ENCODE measurements around the gene PRUNE2. TPM values are rescaled to one million over a fixed set of nuclear protein-coding genes. Genes with fewer than 3 reads are reported as not detected.

PRUNE2 gene
- total and polyA plus RNA-seq, 12 donors = 0.87 to 5.7 (median 1.6) TPM

DNA sequence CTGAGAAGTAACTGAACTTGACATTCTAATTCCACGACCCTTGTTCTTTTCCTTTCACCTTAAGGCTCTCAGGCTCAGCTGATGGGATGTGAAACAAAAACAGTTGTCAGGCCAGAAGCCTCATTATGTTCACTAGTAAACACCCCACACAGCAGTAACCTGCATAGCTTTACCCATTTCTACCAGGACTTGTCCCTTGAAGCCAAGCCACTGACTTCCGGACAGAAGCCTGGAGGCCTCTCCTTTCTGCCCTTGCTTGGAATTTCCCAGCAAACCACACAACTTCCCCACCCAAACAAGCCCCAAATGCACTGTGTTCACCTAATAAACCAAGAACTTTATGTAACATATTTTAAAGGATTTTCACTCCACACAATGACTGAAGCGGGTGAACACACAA, 19.6 kb downstream of the PRUNE2 start:
- peaks cover 0 to 3% (median 0%) of the 10 kb centered on the region in 7 donors for H3K27me3 ChIP-seq
- no peak overlapping the region for H3K4me3 ChIP-seq
- H3K27ac ChIP-seq = no peak overlapping the region
- DNase-seq (no peak), ATAC-seq (no peak)
- 80 to 81% methylated on average over 3 of the region's 3 CpGs for WGBS, 2 donors
- intact Hi-C loops (cut with DNase I) = no loop called here
- H3K36me3 ChIP-seq = no peaks in the 10 kb centered on the region
- no peaks in the 10 kb centered on the region for H3K4me1 ChIP-seq
- H3K9me3 ChIP-seq = no peaks in the 10 kb centered on the region
- no peak for TF ChIP-seq CTCF (IDR thresholded peaks at IDR 0.05)

DNA sequence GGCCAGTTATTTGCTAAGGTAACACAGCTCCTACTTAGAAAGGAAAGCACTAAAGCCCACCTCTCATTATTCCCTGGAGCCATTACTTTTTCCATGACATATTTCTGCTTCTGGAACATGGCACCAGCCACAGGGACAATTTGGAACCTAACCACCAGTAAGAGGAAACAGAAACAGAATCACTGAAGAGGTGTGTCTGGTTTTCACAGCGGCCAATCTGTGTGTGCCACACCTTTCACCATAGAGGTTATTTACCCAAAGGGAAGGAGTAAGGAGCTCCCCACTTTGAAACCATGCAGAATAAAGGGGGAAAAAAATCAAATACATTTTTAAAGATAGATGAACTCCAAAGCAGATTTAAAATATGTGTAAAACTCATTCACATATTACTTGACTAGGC, 21.1 kb downstream of the PRUNE2 start:
- no peaks in the 10 kb centered on the region for H3K27me3 ChIP-seq
- H3K4me1 ChIP-seq = no peaks in the 10 kb centered on the region
- WGBS, 2 donors = 91 to 96% methylated on average over 1 of the region's 1 CpG
- no peak for DNase-seq
- ATAC-seq = no peak
- intact Hi-C loops (cut with DNase I) = no loop called here
- no peaks in the 10 kb centered on the region for H3K9me3 ChIP-seq
- no peak overlapping the region for H3K4me3 ChIP-seq
- H3K36me3 ChIP-seq = no peaks in the 10 kb centered on the region
- TF ChIP-seq CTCF (IDR thresholded peaks at IDR 0.05) = no peak
- no peak overlapping the region for H3K27ac ChIP-seq

- DNase-seq = no peak
- H3K36me3 ChIP-seq = no peaks in the 10 kb centered on the region
- no peak for ATAC-seq
- no peaks in the 10 kb centered on the region for H3K4me1 ChIP-seq
- no peaks in the 10 kb centered on the region for H3K9me3 ChIP-seq
- no peak overlapping the region for H3K27ac ChIP-seq
- intact Hi-C loops (cut with DNase I) = no loop called here
- TF ChIP-seq CTCF (IDR thresholded peaks at IDR 0.05) = no peak
- no peaks in the 10 kb centered on the region for H3K27me3 ChIP-seq
- H3K4me3 ChIP-seq = no peak overlapping the region
- WGBS, 2 donors = 76 to 77% methylated on average over 3 of the region's 3 CpGs
These were observed 22.5 kb downstream of the PRUNE2 start for GRCh38 chr9:76883341-76883855.

DNA sequence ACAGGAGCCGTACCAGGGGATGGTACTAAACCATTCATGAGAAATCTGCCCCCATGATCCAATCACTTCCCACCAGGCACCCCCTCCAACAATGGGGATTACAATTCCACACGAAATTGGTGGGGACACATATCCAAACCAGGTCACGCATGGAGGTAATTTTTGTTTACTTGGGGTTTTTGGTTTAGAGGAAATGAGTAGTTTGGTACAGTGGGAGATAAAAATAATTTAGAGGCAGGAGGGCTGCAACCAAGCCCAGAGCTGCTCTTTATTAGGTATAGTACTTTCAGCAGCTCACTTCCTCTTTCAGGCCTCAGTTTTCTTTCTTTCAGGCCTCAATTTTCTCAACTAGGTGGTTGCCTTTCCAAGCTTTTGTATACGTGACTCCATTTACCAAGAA, 23.2 kb downstream of the PRUNE2 start:
- no peak overlapping the region for H3K27ac ChIP-seq
- intact Hi-C loops (cut with DNase I) = no loop called here
- 74 to 79% methylated on average over 4 of the region's 4 CpGs for WGBS, 2 donors

More for the DNA sequence above, 23.2 kb downstream of the PRUNE2 start:
- Histone ChIP-seq H3K36me3 (no peaks in the 10 kb centered on the region), H3K4me3 (no peak overlapping the region), H3K9me3 (no peaks in the 10 kb centered on the region), H3K4me1 (no peaks in the 10 kb centered on the region), H3K27me3 (no peaks in the 10 kb centered on the region)
- no peak for ATAC-seq
- no peak for DNase-seq
- TF ChIP-seq CTCF (IDR thresholded peaks at IDR 0.05) = no peak

Measured in heart right ventricle (tissue), 16 donors.